Measurements from ENCODE around the gene FBXW4.

FBXW4 gene

DNA sequence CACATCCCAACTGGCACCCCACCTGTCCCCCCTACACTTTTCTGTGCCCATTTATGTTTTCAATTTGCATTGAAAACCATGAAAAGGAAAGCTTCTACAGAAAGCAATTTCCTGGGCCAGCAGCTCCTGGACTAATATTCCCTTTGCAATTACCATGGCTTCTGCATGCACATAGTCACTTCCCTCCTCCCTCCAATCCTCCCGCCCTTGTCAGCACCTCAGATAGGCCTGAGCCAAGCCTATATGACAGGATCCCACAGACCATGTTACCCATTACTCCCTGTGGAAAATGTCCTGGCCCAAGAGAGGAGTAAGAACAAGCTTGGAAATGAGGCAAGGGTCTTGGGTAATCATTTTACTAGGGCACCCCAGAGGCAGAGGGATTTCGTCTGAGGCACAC is 38.1 kb downstream of the FBXW4 start:
- CTCF ChIA-PET, result interaction anchor here (0.9 to 1.1 kb wide), 4 partner anchors 8 to 442 kb away, joined by 3 to 4 read pairs (median 3); no protein-coding TSS in a partner anchor
- no peak for DNase-seq (ENCODE audit: low read depth, low spot score)
- H3K4me3 ChIP-seq (ENCODE audit: low read depth, low read length), result no peak overlapping the region
- POLR2A ChIA-PET, result no interaction called here
- TF ChIP-seq CTCF (IDR thresholded peaks at IDR 0.05; ENCODE audit: insufficient read depth, low read length, missing control alignments), result no peak

GRCh38 chr10:101655570-101655969 is 39.4 kb downstream of the FBXW4 start:
- POLR2A ChIA-PET, result no interaction called here
- CTCF ChIA-PET, result interaction anchor here (1.1 kb wide), 1 partner anchor 188 kb away, joined by 3 read pairs; no protein-coding TSS in a partner anchor
- H3K4me3 ChIP-seq (ENCODE audit: low read depth, low read length), result no peak overlapping the region
- TF ChIP-seq CTCF (IDR thresholded peaks at IDR 0.05; ENCODE audit: insufficient read depth, low read length, missing control alignments), result no peak
- no peak for DNase-seq (ENCODE audit: low read depth, low spot score)

GRCh38 chr10:101653536-101653935 is 41.4 kb downstream of the FBXW4 start:
- no peak overlapping the region for H3K4me3 ChIP-seq (ENCODE audit: low read depth, low read length)
- POLR2A ChIA-PET, result no interaction called here
- CTCF ChIA-PET, result interaction anchor here (0.9 kb wide), 1 partner anchor 128 kb away, joined by 4 read pairs; no protein-coding TSS in a partner anchor
- no peak for TF ChIP-seq CTCF (IDR thresholded peaks at IDR 0.05; ENCODE audit: insufficient read depth, low read length, missing control alignments)
- no peak for DNase-seq (ENCODE audit: low read depth, low spot score)

DNA sequence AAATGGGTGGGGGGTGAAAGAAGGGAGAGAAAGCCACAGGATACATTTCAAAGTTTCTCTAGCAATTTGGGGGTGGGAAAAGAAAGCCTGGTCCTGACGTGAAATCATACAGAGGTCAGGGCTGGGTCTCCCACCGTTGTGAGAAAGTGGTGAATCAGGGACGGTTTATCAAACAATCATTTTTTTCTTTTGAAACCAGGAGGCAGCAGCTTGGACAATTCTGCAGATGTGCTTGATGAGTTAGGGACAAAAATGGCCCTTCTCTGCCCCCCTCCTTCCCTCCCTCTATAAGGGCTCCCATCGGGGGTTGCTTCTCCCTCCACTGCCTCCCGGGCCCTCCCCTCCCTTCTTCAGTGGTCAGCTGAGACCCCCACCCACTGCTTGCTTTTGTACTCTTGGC is 43.6 kb downstream of the FBXW4 start:
- DNase-seq (ENCODE audit: low read depth, low spot score), result no peak
- ChIA-PET POLR2A (no interaction called here), CTCF (no interaction called here)
- H3K4me3 ChIP-seq (ENCODE audit: low read depth, low read length), result no peak overlapping the region
- no peak for TF ChIP-seq CTCF (IDR thresholded peaks at IDR 0.05; ENCODE audit: insufficient read depth, low read length, missing control alignments)

GRCh38 chr10:101650863-101651262 is 44.1 kb downstream of the FBXW4 start:
- ChIA-PET CTCF (interaction anchor here (2.1 kb wide), 1 partner anchor 130 kb away, joined by 7 read pairs; no protein-coding TSS in a partner anchor), POLR2A (no interaction called here)
- DNase-seq (ENCODE audit: low read depth, low spot score), result no peak
- TF ChIP-seq CTCF (IDR thresholded peaks at IDR 0.05; ENCODE audit: insufficient read depth, low read length, missing control alignments), result no peak
- H3K4me3 ChIP-seq (ENCODE audit: low read depth, low read length), result no peak overlapping the region

GRCh38 chr10:101649525-101650085 is 45.4 kb downstream of the FBXW4 start:
- no peak for DNase-seq (ENCODE audit: low read depth, low spot score)
- ChIA-PET POLR2A (no interaction called here), CTCF (interaction anchor here (2.1 kb wide), 1 partner anchor 132 kb away, joined by 7 read pairs; no protein-coding TSS in a partner anchor)
- TF ChIP-seq CTCF (IDR thresholded peaks at IDR 0.05; ENCODE audit: insufficient read depth, low read length, missing control alignments), result no peak
- no peak overlapping the region for H3K4me3 ChIP-seq (ENCODE audit: low read depth, low read length)
